Hematopoietic multipotent progenitor cell (in vitro differentiated cells): ENCODE measurements around the gene PAN3. TPM values are rescaled to one million over a fixed set of nuclear protein-coding genes. Genes with fewer than 3 reads are reported as not detected.

Source experiments
- DNase-seq, 3 donors: peaks; one replicate each; pipeline ENCODE4 v3.0.0-alpha.2; 2011 to 2015; ENCODE audit warnings: low read depth in 2 of 3, low spot score in 2 of 3
- total RNA-seq: library from RNA; depleted of rRNA; stranded (reverse); fragments of >200 nt; gene quantifications from one replicate; pipeline ENCODE4 v1.2.3, GENCODE V29; 2012

The PAN3 gene
- total RNA-seq, 1 donor, result 50.4 TPM

DNA sequence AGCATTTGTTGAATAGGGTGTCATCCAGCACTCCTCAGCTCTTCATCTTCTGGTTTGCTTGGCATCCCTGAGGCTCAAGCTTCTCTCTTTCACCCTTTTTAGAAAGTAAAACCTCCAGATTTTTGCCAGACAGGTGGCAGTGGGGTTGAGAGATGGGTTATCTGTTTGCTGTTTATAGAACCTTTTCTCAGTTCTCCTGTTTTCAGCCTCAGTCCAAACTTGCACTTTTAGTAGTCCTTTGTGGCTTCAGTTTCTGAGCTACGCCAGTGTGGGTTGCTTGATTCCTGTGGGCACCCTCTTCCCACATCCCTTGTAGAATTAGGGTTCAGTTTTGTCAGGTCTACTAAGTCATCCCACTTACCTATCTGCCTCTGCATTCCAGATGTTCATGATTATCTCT, 147.9 kb downstream of the PAN3 start:
- no peak for DNase-seq

DNA sequence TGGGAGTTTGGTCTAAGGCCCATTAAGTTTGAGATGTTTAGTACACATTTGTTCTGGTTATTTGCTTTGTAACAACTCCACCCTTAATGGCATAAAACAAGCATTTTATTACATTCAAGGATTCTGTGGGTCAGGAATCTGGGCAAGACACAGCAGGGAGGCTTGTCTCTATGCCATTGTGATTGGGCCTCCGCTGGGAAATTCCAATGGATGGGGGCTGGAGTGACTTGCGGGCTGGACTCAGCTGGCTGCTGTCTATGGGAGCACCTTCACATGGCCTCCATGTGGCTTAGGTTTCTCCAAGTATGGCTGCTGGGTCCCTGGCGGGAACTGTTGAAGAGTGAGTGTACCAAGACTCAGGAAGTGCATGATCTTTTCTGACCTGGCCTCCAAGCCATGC, 159.0 kb downstream of the PAN3 start:
- no peak for DNase-seq

DNA sequence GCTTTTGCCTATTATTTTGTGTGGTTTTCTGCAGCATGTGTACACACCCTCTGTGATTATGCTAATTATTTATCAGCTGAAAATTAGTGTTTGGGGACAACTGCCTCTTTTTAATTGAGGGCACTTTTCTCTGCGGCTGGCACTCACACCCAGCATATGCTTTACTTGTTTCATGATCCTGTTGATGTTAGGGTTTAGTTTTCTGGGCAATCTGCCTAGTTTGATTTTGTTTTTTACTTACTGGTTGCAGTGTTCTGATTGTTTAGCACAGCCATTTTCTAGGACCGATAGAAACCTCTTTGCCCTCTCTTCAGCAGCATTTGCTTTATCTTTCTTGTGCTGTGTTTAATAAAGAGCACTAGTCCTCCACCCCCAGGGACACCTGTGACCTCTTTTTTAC, 161.6 kb downstream of the PAN3 start:
- DNase-seq, result no peak

DNA sequence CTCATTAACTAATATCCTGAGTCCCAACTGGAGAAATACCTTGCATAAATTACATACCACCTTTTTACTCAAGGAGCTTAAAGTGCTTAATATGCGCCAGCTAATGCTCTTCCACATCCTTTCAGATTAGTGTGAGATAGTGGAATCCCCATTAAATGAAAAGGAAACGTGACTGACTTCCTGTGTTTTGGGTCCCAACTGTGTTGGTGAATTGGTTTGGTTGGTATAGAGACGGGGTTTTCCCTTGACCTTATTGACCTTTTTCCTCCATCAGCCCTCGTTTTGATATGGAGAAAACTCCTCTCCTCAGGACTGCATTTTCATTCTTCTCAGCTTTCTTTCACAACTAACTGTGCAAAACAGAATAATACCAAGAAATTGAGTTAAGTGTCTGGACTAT, 163.5 kb downstream of the PAN3 start:
- peak in 1 of 3 donors; percentile 9 for DNase-seq

DNA sequence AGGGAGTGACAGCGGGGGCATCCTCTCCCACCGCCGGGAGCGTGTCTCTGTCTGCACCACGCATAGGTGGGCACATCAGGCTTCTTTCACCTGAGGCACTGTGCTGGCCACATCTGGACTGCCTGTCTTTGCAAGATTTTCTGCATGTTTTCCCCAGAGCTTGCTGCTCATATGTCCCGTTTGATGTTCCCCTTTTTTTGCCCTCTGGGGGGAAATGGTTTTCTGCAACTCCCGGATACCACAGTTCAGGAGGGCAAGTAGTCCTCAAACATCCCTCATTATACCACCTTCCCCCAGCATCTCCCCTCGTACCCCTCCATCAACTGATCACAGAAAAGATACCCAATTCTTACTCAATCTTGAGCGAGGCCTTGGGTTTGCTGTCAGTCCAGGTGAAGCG, 168.0 kb downstream of the PAN3 start:
- no peak for DNase-seq

DNA sequence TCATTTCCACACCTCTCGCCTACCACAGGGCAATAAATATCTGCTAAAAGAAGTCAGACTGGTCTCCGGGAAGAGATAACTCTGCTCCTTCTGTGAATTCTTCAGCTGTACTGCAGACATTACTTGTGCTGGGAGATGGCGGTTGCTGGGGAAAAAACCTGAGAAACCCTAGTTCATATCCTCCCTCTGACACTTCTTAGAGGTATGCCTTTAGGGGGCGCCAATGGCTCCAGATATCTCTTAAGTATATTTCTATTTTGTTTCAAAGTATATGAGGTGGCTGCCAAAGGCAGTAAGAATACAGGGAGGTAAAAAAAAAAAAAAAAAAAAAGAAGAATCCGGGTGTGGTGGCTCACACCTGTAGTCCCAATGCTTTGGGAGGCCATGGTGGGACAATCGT, 175.2 kb downstream of the PAN3 start:
- DNase-seq, result peak in 2 of 3 donors; percentile 33 to 63

DNA sequence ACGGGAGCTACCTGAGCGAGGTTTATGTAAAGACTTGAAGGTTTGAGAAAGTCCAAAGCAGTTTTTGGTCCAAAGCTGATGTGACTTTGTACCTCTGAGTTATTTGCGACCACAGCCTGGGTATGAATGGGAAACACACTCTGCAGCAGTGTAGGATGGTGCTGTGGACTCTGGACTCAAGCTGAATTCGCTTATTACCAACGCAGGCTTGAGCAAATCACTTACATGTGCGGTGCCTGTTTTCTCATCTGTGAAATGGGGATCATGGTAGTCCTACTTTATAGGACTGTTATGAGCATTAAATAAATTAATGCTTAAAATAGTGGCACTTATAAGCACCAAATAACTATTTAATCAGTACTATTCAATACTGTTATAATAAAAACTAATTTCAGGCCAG, 176.5 kb downstream of the PAN3 start:
- no peak for DNase-seq

DNA sequence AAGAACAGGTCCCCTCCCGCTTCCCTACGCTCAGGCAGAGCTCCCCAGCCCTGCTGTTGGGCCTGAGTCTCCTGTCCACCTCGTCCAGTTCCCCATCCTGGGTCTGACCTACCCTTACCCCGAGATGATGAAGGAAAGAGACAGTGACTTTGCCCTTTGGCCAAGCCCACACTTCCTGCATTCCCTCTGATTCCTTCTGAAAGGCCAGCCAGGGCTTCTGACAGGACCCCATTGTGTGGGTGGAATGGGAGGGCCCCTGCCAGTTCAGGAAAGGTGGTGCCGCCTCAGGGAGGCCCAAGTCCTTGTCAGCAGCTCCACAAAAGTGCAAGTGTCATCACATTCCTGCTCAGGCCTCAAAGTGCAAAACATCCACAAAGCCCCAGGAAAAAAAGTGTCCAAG, 177.8 kb downstream of the PAN3 start:
- no peak for DNase-seq

DNA sequence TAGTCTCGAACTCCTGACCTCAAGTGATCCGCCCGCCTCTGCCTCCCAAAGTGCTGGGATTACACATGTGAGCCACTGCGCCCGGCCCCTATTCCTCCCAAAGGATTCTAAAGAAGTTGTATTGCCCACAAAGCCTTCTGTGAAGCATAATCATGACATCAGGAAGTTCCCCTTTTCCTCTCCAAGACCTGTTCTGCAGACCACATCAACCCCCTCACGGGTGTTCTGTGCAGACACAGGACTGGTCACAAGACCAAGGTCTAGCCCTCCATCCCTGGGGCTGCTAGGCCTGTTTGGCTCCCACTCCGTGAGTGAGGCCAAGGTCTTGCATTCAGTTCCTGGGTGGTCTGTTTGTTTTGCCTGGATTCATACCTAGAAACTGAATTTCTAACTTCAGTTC, 178.5 kb downstream of the PAN3 start:
- peak in 2 of 3 donors; percentile 26 to 55 for DNase-seq

DNA sequence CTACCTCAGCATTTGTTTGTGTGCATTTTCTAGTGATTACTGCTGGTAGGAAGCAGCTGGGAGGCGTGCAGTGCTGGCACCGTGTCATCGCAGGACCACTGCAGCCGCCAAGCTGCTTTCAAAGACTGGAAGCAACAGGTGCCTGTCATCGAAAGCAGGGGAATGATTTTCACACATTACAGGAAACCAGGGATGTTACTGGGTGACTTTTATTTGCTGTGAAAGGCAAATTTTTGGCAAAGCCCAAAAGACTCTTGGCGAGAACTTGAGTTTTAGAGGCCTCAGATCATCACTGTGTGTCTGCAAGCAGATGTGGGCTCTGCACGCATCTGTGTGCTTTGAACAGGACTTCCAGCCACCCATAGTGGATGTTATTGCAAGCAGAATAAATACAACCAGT, 180.2 kb downstream of the PAN3 start:
- no peak for DNase-seq

DNA sequence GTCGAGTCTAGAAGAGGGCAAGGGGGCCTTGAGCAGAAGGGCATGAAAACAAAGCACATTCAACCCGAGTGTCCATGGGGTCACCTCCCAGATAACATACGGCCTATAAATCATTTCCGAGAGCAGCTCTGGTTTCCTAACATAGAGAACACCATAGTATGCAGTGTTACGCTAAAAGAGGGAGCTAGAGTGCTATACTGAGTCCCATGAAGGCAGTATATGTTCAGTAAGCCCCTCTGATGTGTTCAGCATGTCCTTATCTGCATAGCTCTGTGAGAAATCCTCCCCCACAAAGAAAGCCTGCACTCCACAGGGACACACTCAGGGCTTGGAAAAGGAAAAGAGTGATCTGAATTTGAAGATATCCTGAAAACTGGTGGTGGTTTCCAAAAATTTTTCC, 181.2 kb downstream of the PAN3 start:
- DNase-seq, result no peak

DNA sequence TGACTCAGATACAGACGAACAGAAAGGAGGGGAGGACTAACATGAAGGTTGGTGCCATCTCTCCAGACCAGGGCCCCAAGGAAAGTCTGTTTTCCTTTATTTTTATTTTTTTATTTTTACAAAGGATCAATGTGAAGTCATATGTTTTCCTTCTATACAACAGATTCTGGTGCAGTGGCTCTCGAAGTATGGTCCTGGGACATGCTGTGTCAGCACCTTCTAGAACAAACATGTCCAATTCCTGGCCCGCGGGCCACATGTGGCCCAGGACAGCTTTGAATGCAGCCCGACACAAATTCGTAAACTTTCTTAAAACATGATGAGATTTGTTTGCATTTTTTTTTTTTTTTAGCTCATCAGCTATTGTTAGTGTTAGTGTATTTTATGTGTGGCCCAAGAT, 181.9 kb downstream of the PAN3 start:
- no peak for DNase-seq

DNA sequence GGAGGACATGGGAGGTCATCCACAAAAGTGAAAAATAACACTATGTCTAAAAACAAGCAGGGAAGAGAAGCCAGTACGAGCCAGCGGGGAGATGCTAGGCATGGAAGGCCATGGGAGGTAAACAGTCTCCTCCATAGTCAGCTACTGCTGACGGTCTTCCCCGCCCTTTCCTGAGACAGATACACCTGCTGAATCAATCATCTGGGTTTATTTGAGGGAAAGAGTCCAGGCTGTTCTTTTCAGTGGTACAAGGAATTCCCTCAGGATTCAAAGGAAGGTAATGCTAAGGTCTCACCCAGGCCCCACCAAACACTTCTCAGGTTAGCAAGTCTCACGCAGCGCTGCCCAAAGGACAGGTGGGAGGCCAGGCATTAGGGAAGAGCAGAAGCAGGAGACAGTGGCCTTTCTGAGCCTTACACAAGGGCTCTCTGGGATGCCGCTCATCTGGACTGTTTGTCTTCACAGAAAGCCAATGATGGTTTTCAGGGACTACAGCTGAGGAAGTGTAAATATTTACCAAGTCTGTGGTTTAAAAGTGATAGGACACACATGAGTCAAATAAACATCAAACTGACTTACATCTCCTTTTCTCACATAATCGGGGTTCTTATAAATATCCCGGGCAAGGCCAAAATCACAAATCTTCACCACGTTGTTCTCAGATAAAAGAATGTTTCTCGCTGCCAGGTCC, 182.7 kb downstream of the PAN3 start:
- DNase-seq, result no peak

DNA sequence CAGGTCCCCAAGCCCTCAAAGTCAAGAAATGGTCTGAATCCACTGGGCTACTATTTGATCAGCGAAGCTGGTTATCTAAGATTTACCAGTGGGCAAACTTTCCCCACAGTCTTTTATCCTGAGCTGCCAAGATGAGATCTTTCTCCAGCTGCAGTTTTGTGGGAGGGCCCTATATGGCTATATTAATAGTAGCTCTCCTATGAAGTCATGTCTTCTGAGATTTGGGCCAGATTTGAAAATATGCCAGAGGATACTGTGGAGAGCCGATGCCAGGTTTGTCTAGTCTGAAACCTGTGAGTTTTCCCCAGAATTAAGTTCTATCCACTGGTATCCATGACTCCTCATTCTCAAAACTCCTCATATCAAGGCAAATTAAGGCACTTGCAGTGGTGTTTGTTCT, 183.4 kb downstream of the PAN3 start:
- DNase-seq, result no peak

DNA sequence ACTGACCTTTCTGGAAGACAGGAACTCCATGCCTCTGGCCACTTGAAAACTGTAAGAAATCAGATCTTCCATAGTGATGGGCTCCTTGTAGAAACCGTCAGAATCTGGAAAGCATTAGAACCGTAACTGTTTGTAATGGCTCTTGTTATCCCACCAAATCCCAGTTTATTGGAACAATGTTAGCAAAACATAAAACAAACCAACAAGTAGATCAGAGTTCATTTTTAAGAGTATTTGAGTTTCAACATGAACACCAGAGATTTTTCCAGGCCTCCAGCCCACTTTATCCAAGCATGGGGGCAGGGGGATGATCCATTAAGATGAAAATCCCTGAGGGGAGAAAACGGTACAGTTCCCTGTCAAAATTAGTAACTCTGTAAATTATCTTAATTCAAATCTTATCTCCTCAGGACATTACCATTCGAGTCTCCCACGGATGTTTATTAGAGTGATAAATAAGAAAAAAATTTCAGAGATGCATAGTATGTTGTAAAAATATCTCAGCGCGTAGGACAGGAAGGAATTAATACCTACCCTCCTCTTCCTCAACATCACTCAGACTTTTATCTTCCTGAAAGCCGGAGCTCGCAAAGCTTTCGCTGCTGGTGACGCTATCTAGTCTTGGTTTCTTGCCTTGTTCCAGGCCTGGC, 184.0 kb downstream of the PAN3 start:
- DNase-seq, result no peak

DNA sequence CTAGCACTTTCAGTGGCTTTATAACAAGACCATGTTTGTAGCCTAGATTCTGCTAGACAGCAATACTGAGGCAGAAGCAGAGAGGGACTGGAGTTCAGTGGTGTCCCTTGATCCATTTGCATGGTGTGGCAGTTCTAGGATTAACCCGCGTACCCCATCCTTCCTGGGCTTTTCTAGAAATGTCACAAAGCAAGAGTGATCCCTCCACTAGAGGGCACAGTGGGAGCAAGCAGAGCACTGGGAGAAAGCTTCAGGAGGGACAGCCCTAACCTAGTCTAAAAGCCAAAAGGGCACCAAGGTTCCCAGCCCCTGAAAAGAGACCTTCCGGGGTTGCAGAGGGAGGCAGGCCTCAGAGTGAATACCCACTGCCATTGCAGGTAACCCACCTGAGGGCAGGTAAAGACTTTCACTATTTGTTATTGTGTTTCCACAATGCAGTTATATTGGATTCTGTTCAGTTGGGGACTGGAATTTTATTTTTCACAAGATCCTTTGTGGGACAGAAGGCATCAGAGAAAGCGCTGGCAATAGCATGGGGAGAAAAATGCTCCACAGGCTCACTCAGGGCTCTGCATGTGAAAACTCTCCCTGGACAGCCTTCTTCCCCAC, 185.9 kb downstream of the PAN3 start:
- peak; percentile 18 to 76 (median 69) for DNase-seq

DNA sequence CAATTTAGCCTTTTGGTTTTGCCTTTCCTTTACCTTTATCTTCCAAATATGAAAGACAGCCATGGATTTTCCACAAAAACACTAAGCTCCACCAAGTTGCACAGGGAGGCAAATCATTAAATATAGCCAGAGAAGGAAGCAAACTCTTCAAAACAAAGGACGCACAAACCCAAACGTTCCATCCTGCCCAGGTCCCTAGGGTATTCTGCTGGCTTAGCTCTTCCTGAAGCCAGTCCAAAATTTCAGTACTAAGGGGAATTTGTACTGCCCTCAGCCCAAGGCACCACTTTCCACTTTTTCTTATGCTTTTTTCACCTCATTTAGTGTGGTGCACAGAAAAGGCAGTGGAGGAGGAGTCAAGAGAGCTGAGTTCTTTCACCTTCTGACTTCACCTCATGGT, 186.7 kb downstream of the PAN3 start:
- no peak for DNase-seq

DNA sequence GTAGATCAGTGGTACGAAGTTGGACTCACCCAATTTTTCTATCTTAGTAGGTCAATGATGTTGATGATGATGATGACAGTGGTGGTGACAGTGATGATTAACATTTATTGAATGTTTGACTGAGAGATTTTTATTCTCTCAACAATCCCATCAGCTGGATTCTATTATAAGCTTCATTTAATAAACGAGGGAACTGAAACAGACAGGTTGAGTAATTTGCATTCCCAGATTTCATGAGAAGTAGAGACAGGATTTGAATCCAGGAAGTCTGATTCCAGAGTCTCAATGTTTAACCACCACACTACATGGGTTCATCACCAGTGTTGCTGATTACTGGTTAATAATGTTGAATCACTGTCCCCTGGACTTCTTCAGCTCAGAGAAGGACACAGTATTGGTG, 187.7 kb downstream of the PAN3 start:
- no peak for DNase-seq

DNA sequence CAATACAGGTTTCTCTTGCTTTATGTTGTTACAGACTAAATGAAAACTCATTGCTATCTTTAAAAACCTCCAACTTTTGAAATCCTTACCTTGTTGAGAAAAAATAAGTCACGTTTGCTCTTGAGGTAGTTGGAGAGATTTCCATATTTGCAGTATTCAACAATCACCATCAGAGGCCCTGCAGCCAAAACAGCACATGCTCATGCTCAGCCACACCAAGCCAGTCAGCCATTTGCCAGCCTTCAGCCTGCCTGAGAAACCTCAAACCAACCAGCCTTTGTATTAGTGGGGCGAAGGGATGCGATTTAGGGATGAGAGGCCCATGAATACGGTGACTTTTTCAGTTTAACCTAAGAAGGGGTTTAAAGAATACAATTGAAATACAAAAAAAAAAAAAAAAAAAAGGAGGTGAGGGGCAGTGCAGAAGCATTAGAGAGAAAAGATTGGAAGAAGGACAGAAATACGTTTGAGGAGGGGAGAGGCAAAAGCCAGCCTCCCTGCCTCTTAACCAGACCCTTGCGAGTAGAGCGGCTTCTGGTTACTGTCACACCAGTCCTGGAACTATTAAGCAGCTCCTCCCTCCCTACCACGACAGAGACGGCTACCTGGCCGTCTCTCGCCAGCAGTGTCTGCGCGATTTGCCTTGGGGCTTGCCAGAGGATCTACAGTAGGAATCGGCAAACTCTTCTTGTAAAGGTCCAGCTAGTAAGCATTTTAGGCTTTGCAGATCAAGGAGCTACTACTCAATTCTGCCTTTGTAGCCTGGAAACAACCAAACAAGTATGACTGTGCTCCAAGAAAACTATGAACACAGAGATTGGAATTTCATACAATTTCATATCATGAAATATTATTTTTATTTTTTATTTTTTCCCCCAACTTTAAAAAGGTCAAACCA, 189.3 kb downstream of the PAN3 start:
- no peak for DNase-seq

DNA sequence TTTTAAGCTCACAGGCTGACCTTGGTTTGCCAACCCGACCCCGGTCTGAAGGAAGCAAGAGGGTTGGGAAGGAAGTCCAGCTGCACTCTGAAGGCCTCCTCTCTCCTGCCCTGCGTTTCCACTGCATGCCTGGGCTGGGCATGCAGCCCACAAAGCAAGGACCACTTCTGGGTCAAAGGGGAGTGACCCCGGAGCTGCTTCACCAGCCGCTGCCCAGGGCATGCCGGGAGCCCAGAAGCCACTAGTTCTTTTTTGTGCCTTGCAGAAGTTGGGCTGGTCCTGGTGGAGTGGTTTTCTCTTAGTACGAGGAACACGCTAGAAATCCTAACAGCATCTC, 189.9 kb downstream of the PAN3 start:
- DNase-seq, result no peak

DNA sequence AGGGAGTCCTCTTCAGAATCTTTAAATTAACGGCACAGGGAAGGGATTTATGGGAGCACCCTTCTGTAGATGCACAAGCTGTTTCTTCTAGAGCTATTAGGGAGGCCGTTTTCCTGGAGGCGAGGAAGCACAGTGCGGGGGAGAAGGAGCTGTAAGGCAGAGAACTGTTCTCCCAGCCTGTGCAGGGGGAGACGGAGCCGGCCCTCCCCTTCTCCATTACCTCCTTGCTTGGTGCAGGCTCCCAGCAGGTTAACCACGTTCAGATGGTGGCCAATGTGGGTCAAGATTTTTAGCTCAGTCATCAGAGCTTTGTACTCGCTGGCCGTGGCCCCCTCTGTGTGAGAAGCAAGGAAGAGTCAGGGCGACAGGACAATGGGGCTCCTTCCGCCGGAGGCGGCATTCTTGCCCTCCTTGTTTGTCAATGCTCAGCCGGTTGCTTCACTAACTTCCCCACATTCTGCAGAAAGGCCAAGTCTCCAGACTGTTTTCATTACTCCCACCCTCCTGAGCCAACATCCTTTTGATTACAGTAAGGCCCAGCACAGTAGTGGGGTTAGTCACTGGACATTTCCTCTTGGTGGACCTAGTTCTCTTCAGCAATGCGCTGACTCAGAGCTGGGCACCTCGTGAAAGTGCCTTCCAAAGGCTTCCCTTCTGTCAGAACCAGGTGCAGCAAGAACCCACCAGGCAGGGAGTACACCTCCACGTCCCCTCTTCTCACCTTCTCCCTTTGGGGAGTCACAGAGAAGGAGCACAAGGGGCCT, 191.2 kb downstream of the PAN3 start:
- DNase-seq, result no peak
